HepG2 (cell line): ENCODE measurements around the gene OPN5. TPM values are rescaled to one million over a fixed set of nuclear protein-coding genes. Genes with fewer than 3 reads are reported as not detected.

Experiments
- ATAC-seq: fragments of 200-7000 bp; cut with Tn5 transposase; 3 replicates; pipeline ENCODE4 v1.9.1; 2020; ENCODE audit warnings: mild to moderate bottlenecking, moderate library complexity
- BruUV-seq: library from RNA; stranded (reverse); fragments of 400-500 nt; replicated peaks from 2 replicates; lab custom pipeline; 2021; lab: Mats Ljungman, UMichigan
- CTCF ChIA-PET: fragments of 300-600 bp; formaldehyde crosslinking; extraction: SDS; loops from one replicate; lab custom pipeline; 2021; ENCODE audit warnings: low total read pairs, inconsistent platforms, low intra/inter-chr PET ratio; lab: Yijun Ruan, JAX
- POLR2A ChIA-PET: fragments of 350-600 bp; sonication (Branson Sonifier 250); formaldehyde crosslinking; loops from one replicate; lab custom pipeline; 2020; ENCODE audit warnings: antibody characterized with exemption, inconsistent platforms; lab: Yijun Ruan, JAX
- DNase-seq: peaks from one replicate; pipeline ENCODE4 v3.0.0-alpha.2; 2015; ENCODE audit warnings: low spot score
- FAIRE-seq: peaks from 3 replicates; lab custom pipeline; 2011; peaks lifted over from hg19 to GRCh38; lab: Jason Lieb, UNC
- H2AFZ ChIP-seq: one replicate; pipeline ENCODE4 v1.6.1; 2011; ENCODE audit warnings: low read length, inconsistent platforms
- H3K27ac ChIP-seq: fragments of 300-600 bp; 3 replicates; pipeline ENCODE4 v1.8.0; 2011; ENCODE audit warnings: mixed run types, mild to moderate bottlenecking, mixed read lengths, low read length, inconsistent platforms; ENCODE audit not compliant: insufficient read depth; ENCODE audit errors: extremely low read length
- H3K27me3 ChIP-seq, 2 experiments: fragments of 200-600 bp in 1 of 2; 2 replicates in 1 of 2; 3 replicates in 1 of 2; pipeline versions ENCODE4 v1.6.0 to v1.8.0; 2011; ENCODE audit warnings: low read length in 2 of 2, mild to moderate bottlenecking in 2 of 2, moderate library complexity in 2 of 2, inconsistent platforms in 1 of 2; ENCODE audit not compliant: insufficient read depth in 2 of 2, control insufficient read depth in 1 of 2
- H3K36me3 ChIP-seq, 2 experiments: fragments of 200-600 bp in 1 of 2; replicated peaks in 1 of 2; 2 replicates in 1 of 2; 3 replicates in 1 of 2; pipeline versions ENCODE4 v1.5.1 to v1.8.0; 2011; ENCODE audit warnings: low read length in 2 of 2, inconsistent platforms in 1 of 2; ENCODE audit not compliant: insufficient read depth in 2 of 2, control insufficient read depth in 1 of 2
- H3K4me1 ChIP-seq: 2 replicates; pipeline ENCODE4 v1.5.1; 2012; ENCODE audit warnings: low read length, inconsistent platforms; ENCODE audit not compliant: insufficient read depth
- H3K4me2 ChIP-seq: 2 replicates; pipeline ENCODE4 v1.6.0; 2011; ENCODE audit warnings: low read depth, low read length, inconsistent platforms
- H3K4me3 ChIP-seq, 3 experiments: fragments of 200-600 bp in 1 of 3; sonication (generic), shearing (Covaris generic) in 1 of 3; replicated peaks in 1 of 3; 2 replicates each; pipeline ENCODE4 v1.5.1; 2011 to 2016; ENCODE audit warnings: low read length in 3 of 3, inconsistent platforms in 2 of 3, low read depth in 2 of 3, mild to moderate bottlenecking in 2 of 3, control low read depth in 1 of 3, mixed read lengths in 1 of 3; ENCODE audit not compliant: insufficient read depth in 1 of 3
- H3K79me2 ChIP-seq: one replicate; pipeline ENCODE4 v1.6.1; 2011; ENCODE audit warnings: low read length, inconsistent platforms; ENCODE audit not compliant: insufficient read depth
- H3K9ac ChIP-seq: 2 replicates; pipeline ENCODE4 v1.6.0; 2011; ENCODE audit warnings: mild to moderate bottlenecking, low read depth, low read length, inconsistent platforms; ENCODE audit not compliant: insufficient read depth
- H3K9me3 ChIP-seq: 2 replicates; pipeline ENCODE4 v1.5.1; 2012; ENCODE audit warnings: mild to moderate bottlenecking, low read length
- H4K20me1 ChIP-seq: 2 replicates; pipeline ENCODE4 v1.6.0; 2011; ENCODE audit warnings: inconsistent platforms, mild to moderate bottlenecking, low read length, moderate library complexity; ENCODE audit not compliant: insufficient read depth
- EED ChIP-seq: sonication (generic); formaldehyde crosslinking; IDR thresholded peaks from 2 replicates; pipeline ENCODE4 v1.5.0; 2020; ENCODE audit warnings: mild to moderate bottlenecking, missing genetic modification reagents
- HNRNPK ChIP-seq: fragments of 200-400 bp; formaldehyde crosslinking; IDR thresholded peaks from 2 replicates; pipeline ENCODE4 v1.6.1; 2018; ENCODE audit warnings: low read length, low read depth, moderate library complexity, mild to moderate bottlenecking; ENCODE audit not compliant: poor library complexity, severe bottlenecking
- KDM3A ChIP-seq: IDR thresholded peaks from 2 replicates; pipeline ENCODE4 v1.6.1; 2018; ENCODE audit warnings: low read depth, missing compliant biosample characterization
- MIER3 ChIP-seq: IDR thresholded peaks from 2 replicates; pipeline ENCODE4 v1.6.1; 2016; ENCODE audit warnings: missing compliant biosample characterization, borderline replicate concordance
- MTA3 ChIP-seq: sonication (generic); formaldehyde crosslinking; IDR thresholded peaks from 2 replicates; pipeline ENCODE4 v1.4.0; 2020; ENCODE audit warnings: missing genetic modification reagents
- MXD4 ChIP-seq: IDR thresholded peaks from 2 replicates; pipeline ENCODE4 v1.6.1; 2016; ENCODE audit warnings: mild to moderate bottlenecking, missing biosample characterization, missing genetic modification reagents
- NFYC ChIP-seq: IDR thresholded peaks from 2 replicates; pipeline ENCODE4 v1.6.1; 2016; ENCODE audit warnings: missing genetic modification reagents, missing compliant biosample characterization
- SMAD9 ChIP-seq: sonication (generic); formaldehyde crosslinking; IDR thresholded peaks from 2 replicates; pipeline ENCODE4 v1.5.1; 2020; ENCODE audit warnings: mild to moderate bottlenecking, missing genetic modification reagents
- TBP ChIP-seq: sonication (generic); formaldehyde crosslinking; IDR thresholded peaks from 2 replicates; pipeline ENCODE4 v1.5.0; 2020; ENCODE audit warnings: missing genetic modification reagents
- ZNF263 ChIP-seq: sonication (generic); formaldehyde crosslinking; IDR thresholded peaks from 2 replicates; pipeline ENCODE4 v1.4.0; 2020; ENCODE audit warnings: missing genetic modification reagents
- ZNF556 ChIP-seq: sonication (generic); formaldehyde crosslinking; IDR thresholded peaks from 2 replicates; pipeline ENCODE4 v1.4.0; 2020; ENCODE audit warnings: mild to moderate bottlenecking, missing genetic modification reagents, borderline replicate concordance
- ZNF788 ChIP-seq: sonication (generic); formaldehyde crosslinking; IDR thresholded peaks from 2 replicates; pipeline ENCODE4 v1.5.0; 2020; ENCODE audit warnings: mild to moderate bottlenecking, missing genetic modification reagents, borderline replicate concordance
- ZNF878 ChIP-seq: sonication (generic); formaldehyde crosslinking; IDR thresholded peaks from 2 replicates; pipeline ENCODE4 v1.8.1; 2023; ENCODE audit warnings: mild to moderate bottlenecking, missing genetic modification reagents, moderate library complexity
- WGBS: methylation state at CpG from one replicate; pipeline ENCODE4 v1.1.6; 2017; ENCODE audit warnings: low lambda C conversion rate; 5-methylcytosine and 5-hydroxymethylcytosine counted together
- in situ Hi-C: cut with HindIII; loops from 2 replicates; pipeline ENCODE4 v1.10.0; 2017; ENCODE audit warnings: low pct_unique_long_range_greater_than_20kb; ENCODE audit not compliant: extremely low pct_ligation_motif_present
- intact Hi-C: fragments of 100-400 bp; cut with micrococcal nuclease; formaldehyde crosslinking; loops from one replicate; pipeline ENCODE4 v1.10.0; 2022; ENCODE audit not compliant: unreplicated experiment
- polyA plus RNA-seq, 8 experiments: library from polyadenylated mRNA; depleted of rRNA in 3 of 8; stranded (reverse) in 7 of 8; unstranded in 1 of 8; fragments of >200 nt; fragmentation: Illumina TruSeq in 4 of 8; extraction: Trizol in 4 of 8; gene quantifications; 2 replicates each; pipeline versions ENCODE4 v1.2.1 to v1.2.3, GENCODE V29; 2011 to 2016; ENCODE audit warnings: low read depth in 4 of 8, missing spikeins in 1 of 8, mixed read lengths in 1 of 8; ENCODE audit not compliant: insufficient read depth in 1 of 8
- total RNA-seq, 5 experiments: library from RNA; depleted of rRNA; stranded (reverse); fragments of >200 nt; fragmentation: Illumina TruSeq; extraction: Trizol; gene quantifications; 2 replicates each; pipeline ENCODE4 v1.2.3, GENCODE V29; 2016; ENCODE audit warnings: low read depth in 1 of 5
- TF ChIP-seq, protein P1 (sequence below): fragments of 450-650 bp; IDR thresholded peaks from 2 replicates; pipeline ENCODE4 v1.6.1; 2017; ENCODE audit warnings: mild to moderate bottlenecking
- TF ChIP-seq, protein P2 (sequence below): sonication (generic); formaldehyde crosslinking; IDR thresholded peaks from 2 replicates; pipeline ENCODE4 v1.8.0; 2022; ENCODE audit warnings: mild to moderate bottlenecking, missing genetic modification reagents, moderate library complexity
- TF ChIP-seq, protein P3 (sequence below): sonication (generic); formaldehyde crosslinking; IDR thresholded peaks from 2 replicates; pipeline ENCODE4 v1.4.0; 2020; ENCODE audit warnings: missing genetic modification reagents

OPN5 gene
- total and polyA plus RNA-seq, 2 of the 13 experiments (the other 11 are each of a cell fraction or from before 2014, with no cell fraction given), result not detected

DNA sequence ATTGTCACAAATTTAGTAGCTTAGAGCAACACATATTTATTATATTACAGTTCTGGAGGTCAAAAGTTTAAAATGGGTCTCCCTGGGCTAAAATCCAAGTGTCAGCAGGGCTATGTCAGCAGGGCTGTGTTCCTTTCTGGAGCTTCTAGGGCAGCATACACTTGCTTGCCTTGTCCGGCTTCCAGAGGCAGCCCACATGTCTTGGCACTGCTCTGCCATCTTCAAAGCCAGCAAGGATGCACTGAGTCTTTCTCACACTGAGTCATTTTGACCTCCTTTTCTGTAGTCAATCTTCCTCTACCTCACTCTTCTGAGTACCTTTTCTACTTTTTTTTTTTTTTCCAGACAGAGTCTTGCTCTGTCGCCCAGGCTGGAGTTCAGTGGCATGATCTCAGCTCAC lies 44.4 kb upstream of the OPN5 start (continued):
- no peak for TF ChIP-seq HNRNPK
- TF ChIP-seq KDM3A (CRISPR knock-in tag), result no peak
- TF ChIP-seq ZNF878 (CRISPR knock-in tag), result no peak
- no peak for TF ChIP-seq ZNF788
- no peak for TF ChIP-seq MTA3 (CRISPR knock-in tag)
- TF ChIP-seq ZNF556 (CRISPR knock-in tag), result no peak

DNA sequence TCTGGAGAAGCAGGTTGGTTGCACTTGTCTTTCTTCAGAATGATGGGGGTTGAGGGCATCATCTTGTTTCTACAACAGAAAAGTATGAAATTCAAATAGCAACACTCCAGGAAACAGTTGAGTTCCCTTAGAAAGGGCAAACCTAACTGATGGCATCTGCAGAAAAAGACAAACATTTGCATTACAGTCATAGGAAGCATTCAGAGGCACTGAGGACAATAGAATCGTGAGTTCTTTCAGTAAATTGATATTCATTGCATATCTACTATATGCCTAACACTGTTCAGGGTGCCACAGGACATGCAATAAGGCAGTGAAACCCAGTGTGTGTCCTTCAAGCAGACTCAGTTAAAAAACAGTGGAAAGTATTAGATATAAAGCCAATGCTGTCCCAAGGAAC lies 41.1 kb upstream of the OPN5 start:
- Histone ChIP-seq H3K4me3 (no peak overlapping the region), H3K9ac (no peak overlapping the region), H3K79me2 (no peaks in the 10 kb centered on the region), H3K9me3 (no peaks in the 10 kb centered on the region), H3K27ac (no peak overlapping the region), H3K27me3 (no peaks in the 10 kb centered on the region), H3K36me3 (no peaks in the 10 kb centered on the region), H2AFZ (no peak overlapping the region), H3K4me1 (no peaks in the 10 kb centered on the region), H4K20me1 (no peaks in the 10 kb centered on the region), H3K4me2 (no peak overlapping the region)
- DNase-seq, result no peak
- intact Hi-C loops (no loop called here), in situ Hi-C loops (no loop called here)
- ATAC-seq, result no peak
- no TSS peak for BruUV-seq
- WGBS, result 0% methylated on average over 1 of the region's 1 CpG
- CTCF ChIA-PET, result no interaction called here
- no peak for FAIRE-seq
- POLR2A ChIA-PET, result no interaction called here
- no peak for TF ChIP-seq NFYC
- TF ChIP-seq, protein P1, sequence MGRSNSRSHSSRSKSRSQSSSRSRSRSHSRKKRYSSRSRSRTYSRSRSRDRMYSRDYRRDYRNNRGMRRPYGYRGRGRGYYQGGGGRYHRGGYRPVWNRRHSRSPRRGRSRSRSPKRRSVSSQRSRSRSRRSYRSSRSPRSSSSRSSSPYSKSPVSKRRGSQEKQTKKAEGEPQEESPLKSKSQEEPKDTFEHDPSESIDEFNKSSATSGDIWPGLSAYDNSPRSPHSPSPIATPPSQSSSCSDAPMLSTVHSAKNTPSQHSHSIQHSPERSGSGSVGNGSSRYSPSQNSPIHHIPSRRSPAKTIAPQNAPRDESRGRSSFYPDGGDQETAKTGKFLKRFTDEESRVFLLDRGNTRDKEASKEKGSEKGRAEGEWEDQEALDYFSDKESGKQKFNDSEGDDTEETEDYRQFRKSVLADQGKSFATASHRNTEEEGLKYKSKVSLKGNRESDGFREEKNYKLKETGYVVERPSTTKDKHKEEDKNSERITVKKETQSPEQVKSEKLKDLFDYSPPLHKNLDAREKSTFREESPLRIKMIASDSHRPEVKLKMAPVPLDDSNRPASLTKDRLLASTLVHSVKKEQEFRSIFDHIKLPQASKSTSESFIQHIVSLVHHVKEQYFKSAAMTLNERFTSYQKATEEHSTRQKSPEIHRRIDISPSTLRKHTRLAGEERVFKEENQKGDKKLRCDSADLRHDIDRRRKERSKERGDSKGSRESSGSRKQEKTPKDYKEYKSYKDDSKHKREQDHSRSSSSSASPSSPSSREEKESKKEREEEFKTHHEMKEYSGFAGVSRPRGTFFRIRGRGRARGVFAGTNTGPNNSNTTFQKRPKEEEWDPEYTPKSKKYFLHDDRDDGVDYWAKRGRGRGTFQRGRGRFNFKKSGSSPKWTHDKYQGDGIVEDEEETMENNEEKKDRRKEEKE, result no peak
- TF ChIP-seq, protein P2, sequence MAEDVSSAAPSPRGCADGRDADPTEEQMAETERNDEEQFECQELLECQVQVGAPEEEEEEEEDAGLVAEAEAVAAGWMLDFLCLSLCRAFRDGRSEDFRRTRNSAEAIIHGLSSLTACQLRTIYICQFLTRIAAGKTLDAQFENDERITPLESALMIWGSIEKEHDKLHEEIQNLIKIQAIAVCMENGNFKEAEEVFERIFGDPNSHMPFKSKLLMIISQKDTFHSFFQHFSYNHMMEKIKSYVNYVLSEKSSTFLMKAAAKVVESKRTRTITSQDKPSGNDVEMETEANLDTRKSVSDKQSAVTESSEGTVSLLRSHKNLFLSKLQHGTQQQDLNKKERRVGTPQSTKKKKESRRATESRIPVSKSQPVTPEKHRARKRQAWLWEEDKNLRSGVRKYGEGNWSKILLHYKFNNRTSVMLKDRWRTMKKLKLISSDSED, result no peak
- no peak for TF ChIP-seq MIER3 (CRISPR knock-in tag)
- no peak for TF ChIP-seq ZNF263 (CRISPR knock-in tag)
- TF ChIP-seq, protein P3, sequence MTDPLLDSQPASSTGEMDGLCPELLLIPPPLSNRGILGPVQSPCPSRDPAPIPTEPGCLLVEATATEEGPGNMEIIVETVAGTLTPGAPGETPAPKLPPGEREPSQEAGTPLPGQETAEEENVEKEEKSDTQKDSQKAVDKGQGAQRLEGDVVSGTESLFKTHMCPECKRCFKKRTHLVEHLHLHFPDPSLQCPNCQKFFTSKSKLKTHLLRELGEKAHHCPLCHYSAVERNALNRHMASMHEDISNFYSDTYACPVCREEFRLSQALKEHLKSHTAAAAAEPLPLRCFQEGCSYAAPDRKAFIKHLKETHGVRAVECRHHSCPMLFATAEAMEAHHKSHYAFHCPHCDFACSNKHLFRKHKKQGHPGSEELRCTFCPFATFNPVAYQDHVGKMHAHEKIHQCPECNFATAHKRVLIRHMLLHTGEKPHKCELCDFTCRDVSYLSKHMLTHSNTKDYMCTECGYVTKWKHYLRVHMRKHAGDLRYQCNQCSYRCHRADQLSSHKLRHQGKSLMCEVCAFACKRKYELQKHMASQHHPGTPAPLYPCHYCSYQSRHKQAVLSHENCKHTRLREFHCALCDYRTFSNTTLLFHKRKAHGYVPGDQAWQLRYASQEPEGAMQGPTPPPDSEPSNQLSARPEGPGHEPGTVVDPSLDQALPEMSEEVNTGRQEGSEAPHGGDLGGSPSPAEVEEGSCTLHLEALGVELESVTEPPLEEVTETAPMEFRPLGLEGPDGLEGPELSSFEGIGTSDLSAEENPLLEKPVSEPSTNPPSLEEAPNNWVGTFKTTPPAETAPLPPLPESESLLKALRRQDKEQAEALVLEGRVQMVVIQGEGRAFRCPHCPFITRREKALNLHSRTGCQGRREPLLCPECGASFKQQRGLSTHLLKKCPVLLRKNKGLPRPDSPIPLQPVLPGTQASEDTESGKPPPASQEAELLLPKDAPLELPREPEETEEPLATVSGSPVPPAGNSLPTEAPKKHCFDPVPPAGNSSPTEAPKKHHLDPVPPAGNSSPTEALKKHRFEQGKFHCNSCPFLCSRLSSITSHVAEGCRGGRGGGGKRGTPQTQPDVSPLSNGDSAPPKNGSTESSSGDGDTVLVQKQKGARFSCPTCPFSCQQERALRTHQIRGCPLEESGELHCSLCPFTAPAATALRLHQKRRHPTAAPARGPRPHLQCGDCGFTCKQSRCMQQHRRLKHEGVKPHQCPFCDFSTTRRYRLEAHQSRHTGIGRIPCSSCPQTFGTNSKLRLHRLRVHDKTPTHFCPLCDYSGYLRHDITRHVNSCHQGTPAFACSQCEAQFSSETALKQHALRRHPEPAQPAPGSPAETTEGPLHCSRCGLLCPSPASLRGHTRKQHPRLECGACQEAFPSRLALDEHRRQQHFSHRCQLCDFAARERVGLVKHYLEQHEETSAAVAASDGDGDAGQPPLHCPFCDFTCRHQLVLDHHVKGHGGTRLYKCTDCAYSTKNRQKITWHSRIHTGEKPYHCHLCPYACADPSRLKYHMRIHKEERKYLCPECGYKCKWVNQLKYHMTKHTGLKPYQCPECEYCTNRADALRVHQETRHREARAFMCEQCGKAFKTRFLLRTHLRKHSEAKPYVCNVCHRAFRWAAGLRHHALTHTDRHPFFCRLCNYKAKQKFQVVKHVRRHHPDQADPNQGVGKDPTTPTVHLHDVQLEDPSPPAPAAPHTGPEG (CRISPR knock-in tag), result no peak
- no peak for TF ChIP-seq EED (CRISPR knock-in tag)
- no peak for TF ChIP-seq TBP (CRISPR knock-in tag)
- no peak for TF ChIP-seq MXD4 (CRISPR knock-in tag)
- TF ChIP-seq SMAD9 (CRISPR knock-in tag), result no peak
